ENCODE results near the gene SPANXC.
"Not testable (repeated sequence)": the region's sequence is repeated elsewhere in the genome, so short reads cannot be mapped to it uniquely, and the experiment has no call there.

SPANXC gene

GRCh38 chrX:141242417-141242816, at the start of gene SPANXC:
Gene SPANXC, minus strand, starts transcription at chrX:141242517. Its CDS starts 60 bp downstream, at chrX:141242457.
- DNase-seq (ENCODE audit: low spot score) = not testable (repeated sequence)

DNA sequence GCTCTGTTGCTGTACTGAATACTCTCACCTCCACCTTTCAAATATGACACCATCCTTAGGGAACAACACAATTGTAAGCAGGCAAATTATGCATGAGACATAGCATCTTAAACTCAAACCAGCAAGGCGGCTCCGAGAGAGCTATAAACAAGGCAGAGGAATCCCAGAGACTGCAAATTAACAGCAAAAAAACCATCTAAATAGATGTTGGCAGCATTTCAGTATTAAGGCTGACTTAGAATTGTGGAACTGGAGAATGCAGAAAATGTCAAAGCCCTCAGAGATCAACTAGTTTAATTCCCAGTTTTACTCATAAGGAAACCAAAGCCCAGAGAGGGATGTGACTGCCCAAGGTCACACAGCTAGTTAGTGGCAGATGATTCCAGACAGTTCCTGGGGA, 37.2 kb upstream of the SPANXC start:
- DNase-seq (ENCODE audit: low spot score) = no peak

DNA sequence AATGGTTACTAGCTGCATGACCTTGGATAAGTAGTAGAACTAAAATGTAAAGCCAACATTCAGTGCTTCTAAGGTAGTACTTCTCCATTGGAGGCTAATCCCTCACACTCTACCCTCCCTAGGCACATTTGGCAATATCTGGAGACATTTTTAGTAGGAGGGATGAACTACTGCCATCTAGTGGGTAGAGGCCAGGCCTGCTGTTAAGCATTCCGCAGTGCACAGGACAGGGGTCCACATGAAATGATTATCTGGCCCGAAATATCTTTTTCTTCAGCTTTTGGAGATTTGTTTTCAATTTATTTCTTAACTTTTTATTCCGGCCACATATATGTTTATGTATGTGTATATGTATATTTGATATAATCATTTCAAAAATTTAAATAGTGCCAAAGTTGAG, 36.0 kb upstream of the SPANXC start:
- DNase-seq (ENCODE audit: low spot score) = no peak

GRCh38 chrX:141258080-141258479, 15.8 kb upstream of the SPANXC start:
- no peak for DNase-seq (ENCODE audit: low spot score)

DNA sequence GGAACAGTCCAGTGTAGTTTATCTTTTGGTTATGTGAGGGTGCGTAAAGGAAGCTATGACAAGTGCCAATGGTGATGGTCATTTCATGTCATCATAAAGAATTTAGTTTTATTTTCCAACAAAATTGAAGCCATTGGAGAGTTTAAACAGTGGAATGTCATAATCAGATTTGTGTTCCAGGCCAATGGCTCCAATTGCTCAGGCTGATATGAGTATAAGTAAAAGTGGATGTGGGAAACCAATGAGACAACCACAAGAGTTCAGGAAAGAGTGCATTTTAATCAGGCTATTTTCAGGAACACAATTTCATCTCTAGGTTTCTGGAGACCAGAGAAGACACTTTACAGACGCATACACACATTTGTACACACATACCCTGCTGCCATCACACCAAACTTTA, 20.7 kb downstream of the SPANXC start:
- no peak for DNase-seq (ENCODE audit: low spot score)

GRCh38 chrX:141220342-141221008, 21.8 kb downstream of the SPANXC start:
- no peak for DNase-seq (ENCODE audit: low spot score)

- DNase-seq (ENCODE audit: low spot score) = no peak
Measured at GRCh38 chrX:141214196-141214595, 28.1 kb downstream of the SPANXC start.

GRCh38 chrX:141201962-141202361, 40.4 kb downstream of the SPANXC start:
- DNase-seq (ENCODE audit: low spot score) = no peak

Measured in hematopoietic multipotent progenitor cell treated with erythropoietin and hydrocortisone succinate and interleukin-3 and kit ligand, for 15 days (in vitro differentiated cells).